Stimulated activated CD4-positive, alpha-beta T cell treated with anti-CD3 and anti-CD28 coated beads, Interleukin-4, amount 100 ng/mL, for 48 hours (primary cell): ENCODE results near the gene DYDC1.
"Not testable (repeated sequence)": the region's sequence is repeated elsewhere in the genome, so short reads cannot be mapped to it uniquely, and the experiment has no call there.

ENCODE experiments used
- DNase-seq, 2 donors: peaks; one replicate each; pipeline ENCODE4 v3.0.0-alpha.2; 2020; ENCODE audit warnings: low read depth in 2 of 2

The DYDC1 gene

GRCh38 chr10:80356563-80356988 is at the start of gene DYDC1, which contains the start of gene DYDC2:
DYDC1 (minus strand) TSS chr10:80356755; CDS start chr10:80352601, 4,154 bp downstream.
DYDC2 (plus strand) TSS chr10:80356781; CDS start chr10:80362444, 5,663 bp downstream.
- peak; percentile 23 to 34 for DNase-seq

GRCh38 chr10:80406204-80406603 is 49.6 kb upstream of the DYDC1 start:
- no peak for DNase-seq

GRCh38 chr10:80405626-80406025 is 49.1 kb upstream of the DYDC1 start:
- no peak for DNase-seq

GRCh38 chr10:80405035-80405434 is 48.5 kb upstream of the DYDC1 start:
- no peak for DNase-seq

GRCh38 chr10:80400136-80400804 is 43.7 kb upstream of the DYDC1 start:
- no peak for DNase-seq

- DNase-seq: no peak
Measured at GRCh38 chr10:80397014-80397413, 40.5 kb upstream of the DYDC1 start.

GRCh38 chr10:80394358-80394916 is 37.9 kb upstream of the DYDC1 start:
- DNase-seq: no peak

GRCh38 chr10:80392250-80392649 is 35.7 kb upstream of the DYDC1 start:
- DNase-seq: no peak

GRCh38 chr10:80390740-80391139 is 34.2 kb upstream of the DYDC1 start:
- no peak for DNase-seq

- DNase-seq: peak in 1 of 2 donors; percentile 7
Measured at GRCh38 chr10:80382989-80383388, 26.4 kb upstream of the DYDC1 start.

- no peak for DNase-seq
Measured at GRCh38 chr10:80380185-80380584, 23.6 kb upstream of the DYDC1 start.

GRCh38 chr10:80379701-80380100 is 23.1 kb upstream of the DYDC1 start:
- DNase-seq: no peak

GRCh38 chr10:80373502-80373901 is 16.9 kb upstream of the DYDC1 start:
- DNase-seq: no peak

GRCh38 chr10:80372675-80373074 is 16.1 kb upstream of the DYDC1 start:
- no peak for DNase-seq

- no peak for DNase-seq
Measured at GRCh38 chr10:80371467-80371866, 14.9 kb upstream of the DYDC1 start.

GRCh38 chr10:80365510-80365909 is 9.0 kb upstream of the DYDC1 start:
- no peak for DNase-seq

- DNase-seq: no peak
Measured at GRCh38 chr10:80359644-80360043, 3.1 kb upstream of the DYDC1 start.

GRCh38 chr10:80358925-80359324 is 2.4 kb upstream of the DYDC1 start:
- not testable (repeated sequence) for DNase-seq

- no peak for DNase-seq
Measured at GRCh38 chr10:80357851-80358125, 1.2 kb upstream of the DYDC1 start.

- no peak for DNase-seq
Measured at GRCh38 chr10:80356989-80357850, 665 bp upstream of the DYDC1 start.

GRCh38 chr10:80351220-80351619 is 5.3 kb downstream of the DYDC1 start:
- no peak for DNase-seq

GRCh38 chr10:80350251-80350650 is 6.3 kb downstream of the DYDC1 start:
- DNase-seq: no peak

- no peak for DNase-seq
Measured at GRCh38 chr10:80344912-80345311, 11.6 kb downstream of the DYDC1 start.
